Suprapubic skin (tissue), 4 donors: ENCODE data around the gene KLKB1.

Experiments
- CTCF ChIP-seq, 2 donors: fragments of 200-600 bp in 1 of 2; fragments of 450-650 bp in 1 of 2; sonication (generic) in 1 of 2; IDR thresholded peaks; one replicate each; pipeline ENCODE4 v1.5.1; 2016 to 2019; ENCODE audit warnings: antibody characterized with exemption in 2 of 2, mild to moderate bottlenecking in 1 of 2, moderate library complexity in 1 of 2
- EP300 ChIP-seq: sonication (generic); formaldehyde crosslinking; IDR thresholded peaks from one replicate; pipeline ENCODE4 v1.6.1; 2017; ENCODE audit warnings: antibody characterized with exemption
- POLR2A ChIP-seq, 2 donors: fragments of 450-650 bp; IDR thresholded peaks; one replicate each; pipeline ENCODE4 v1.6.1; 2017; ENCODE audit warnings: antibody characterized with exemption in 2 of 2, mild to moderate bottlenecking in 2 of 2, moderate library complexity in 2 of 2
- POLR2AphosphoS5 ChIP-seq, 3 donors: sonication (generic); formaldehyde crosslinking; IDR thresholded peaks; one replicate each; pipeline ENCODE4 v1.6.1; 2017; ENCODE audit warnings: antibody characterized with exemption in 3 of 3

GRCh38 chr4:186234367-186234766, 7.1 kb downstream of the KLKB1 start:
- TF ChIP-seq POLR2AphosphoS5 (IDR thresholded peaks at IDR 0.05) (no peak), EP300 (no peak), CTCF (IDR thresholded peaks at IDR 0.05) (no peak), POLR2A (IDR thresholded peaks at IDR 0.05) (no peak)
